ENCODE results near the gene RLIM.
"Not testable (repeated sequence)": the region's sequence is repeated elsewhere in the genome, so short reads cannot be mapped to it uniquely, and the experiment has no call there.

The RLIM gene

GRCh38 chrX:74614093-74614909 is at the start of gene RLIM:
RLIM (minus strand) TSS chrX:74614624; CDS start chrX:74595977, 18,647 bp downstream.
- in situ Hi-C loops (cut with MboI; ENCODE audit: low sequenced_read_pairs): no loop called here

GRCh38 chrX:74656079-74656745 is 41.8 kb upstream of the RLIM start:
- in situ Hi-C loops (cut with MboI; ENCODE audit: low sequenced_read_pairs): no loop called here

GRCh38 chrX:74654953-74655352 is 40.5 kb upstream of the RLIM start:
- in situ Hi-C loops (cut with MboI; ENCODE audit: low sequenced_read_pairs): not testable (repeated sequence)

- in situ Hi-C loops (cut with MboI; ENCODE audit: low sequenced_read_pairs): no loop called here
Observed at GRCh38 chrX:74636749-74637314, 22.4 kb upstream of the RLIM start.

- in situ Hi-C loops (cut with MboI; ENCODE audit: low sequenced_read_pairs): no loop called here
Observed at GRCh38 chrX:74613370-74614092, 893 bp downstream of the RLIM start.

- in situ Hi-C loops (cut with MboI; ENCODE audit: low sequenced_read_pairs): no loop called here
Observed at GRCh38 chrX:74606799-74607198, 7.6 kb downstream of the RLIM start.

- in situ Hi-C loops (cut with MboI; ENCODE audit: low sequenced_read_pairs): no loop called here
Observed at GRCh38 chrX:74606342-74606741, 8.1 kb downstream of the RLIM start.

GRCh38 chrX:74603040-74603439 is 11.4 kb downstream of the RLIM start:
- in situ Hi-C loops (cut with MboI; ENCODE audit: low sequenced_read_pairs): no loop called here

GRCh38 chrX:74602142-74602541 is 12.3 kb downstream of the RLIM start:
- in situ Hi-C loops (cut with MboI; ENCODE audit: low sequenced_read_pairs): no loop called here

- in situ Hi-C loops (cut with MboI; ENCODE audit: low sequenced_read_pairs): no loop called here
Observed at GRCh38 chrX:74593593-74593992, 20.8 kb downstream of the RLIM start.

GRCh38 chrX:74585766-74586165 is 28.7 kb downstream of the RLIM start:
- in situ Hi-C loops (cut with MboI; ENCODE audit: low sequenced_read_pairs): no loop called here

- in situ Hi-C loops (cut with MboI; ENCODE audit: low sequenced_read_pairs): no loop called here
Observed at GRCh38 chrX:74579597-74580198, 34.7 kb downstream of the RLIM start.

GRCh38 chrX:74578137-74578536 is 36.3 kb downstream of the RLIM start:
- in situ Hi-C loops (cut with MboI; ENCODE audit: low sequenced_read_pairs): no loop called here

- in situ Hi-C loops (cut with MboI; ENCODE audit: low sequenced_read_pairs): no loop called here
Observed at GRCh38 chrX:74557378-74557777, 57.0 kb downstream of the RLIM start.

- in situ Hi-C loops (cut with MboI; ENCODE audit: low sequenced_read_pairs): no loop called here
Observed at GRCh38 chrX:74551934-74552333, 62.5 kb downstream of the RLIM start.

- in situ Hi-C loops (cut with MboI; ENCODE audit: low sequenced_read_pairs): no loop called here
Observed at GRCh38 chrX:74550295-74550802, 64.1 kb downstream of the RLIM start.

- in situ Hi-C loops (cut with MboI; ENCODE audit: low sequenced_read_pairs): loop anchor here (25.0 kb wide), 1 partner anchor 685 kb away; the partner anchor contains the start of gene XIST
Observed at GRCh38 chrX:74546984-74547383, 67.4 kb downstream of the RLIM start.

- in situ Hi-C loops (cut with MboI; ENCODE audit: low sequenced_read_pairs): loop anchor here (25.0 kb wide), 1 partner anchor 684 kb away; the partner anchor contains the start of gene XIST
Observed at GRCh38 chrX:74545880-74546523, 68.4 kb downstream of the RLIM start.

- in situ Hi-C loops (cut with MboI; ENCODE audit: low sequenced_read_pairs): loop anchor here (25.0 kb wide), 1 partner anchor 678 kb away; the partner anchor contains the start of gene XIST
Observed at GRCh38 chrX:74540635-74541249, 73.7 kb downstream of the RLIM start.
